SK-N-SH treated with all-trans-retinoic acid at 6 μM for 48 hours (cell line): ENCODE measurements around the gene NPC1.

Experiments
- BACH2 ChIP-seq: fragments of 250-450 bp; sonication (Bioruptor Pico); IDR thresholded peaks from 2 replicates; pipeline ENCODE4 v1.9.0; 2021; ENCODE audit warnings: mild to moderate bottlenecking, borderline replicate concordance
- GLIS3 ChIP-seq: fragments of 250-450 bp; sonication (Bioruptor Pico); IDR thresholded peaks from 2 replicates; pipeline ENCODE4 v1.5.0; 2020; ENCODE audit warnings: mild to moderate bottlenecking, moderate library complexity
- PATZ1 ChIP-seq: fragments of 250-450 bp; sonication (Bioruptor Pico); IDR thresholded peaks from 2 replicates; pipeline ENCODE4 v1.8.0; 2020; ENCODE audit warnings: mild to moderate bottlenecking, moderate library complexity, borderline replicate concordance

- TF ChIP-seq PATZ1 (CRISPR knock-in tag), result no peak
- TF ChIP-seq GLIS3 (CRISPR knock-in tag), result no peak
- TF ChIP-seq BACH2 (CRISPR knock-in tag), result no peak
These were observed 44.8 kb downstream of the NPC1 start for GRCh38 chr18:23541349-23542093.
